ENCODE data around the gene MAK. TPM values are rescaled to one million over a fixed set of nuclear protein-coding genes. Genes with fewer than 3 reads are reported as not detected.
A peak's percentile ranks its signal among the peaks of the same experiment; 100 is the strongest.

The MAK gene
- total RNA-seq, 1 experiment from 2014 or later = 0.07 TPM

- H3K4me1 Mint-ChIP-seq = peaks cover 41% of the 10 kb centered on the region
- peaks cover 21% of the 10 kb centered on the region for H3K36me3 Mint-ChIP-seq
- TF ChIP-seq ETV6 (CRISPR knock-in tag; IDR thresholded peaks at IDR 0.05) = no peak
- peak overlapping the region; percentile 94 for H3K27ac Mint-ChIP-seq
- H3K9me3 Mint-ChIP-seq = no peaks in the 10 kb centered on the region
- peak overlapping the region; percentile 93 for H3K4me3 Mint-ChIP-seq
- ATAC-seq (no peak), DNase-seq (ENCODE audit: low spot score) (no peak)
- H3K27me3 Mint-ChIP-seq (ENCODE audit: low read depth) = no peaks in the 10 kb centered on the region
- ChIA-PET POLR2A (interaction anchor here (1.8 to 3.9 kb wide), 2 partner anchors 26 to 52 kb away, joined by 7 to 43 read pairs; partner anchors contain the start of genes C6orf52, PAK1IP1 and TMEM14C), CTCF (interaction anchor here (0.6 to 2.9 kb wide), 4 partner anchors 10 to 69 kb away, joined by 3 to 11 read pairs (median 5); partner anchors contain the start of gene TMEM14C)
These were observed 91.5 kb downstream of the MAK start for GRCh38 chr6:10746915-10747250.

- POLR2A ChIA-PET = no interaction called here
- H3K4me1 Mint-ChIP-seq = peaks cover 41% of the 10 kb centered on the region
- no peak overlapping the region for H3K4me3 Mint-ChIP-seq
- H3K36me3 Mint-ChIP-seq = peaks cover 16% of the 10 kb centered on the region
- peaks cover 8% of the 10 kb centered on the region for H3K9me3 Mint-ChIP-seq
- DNase-seq (ENCODE audit: low spot score) (no peak), ATAC-seq (no peak)
- H3K27me3 Mint-ChIP-seq (ENCODE audit: low read depth) = no peaks in the 10 kb centered on the region
- CTCF ChIA-PET = no interaction called here
- peak overlapping the region; percentile 93 for H3K27ac Mint-ChIP-seq
- TF ChIP-seq NR3C1 (CRISPR knock-in tag; conservative IDR thresholded peaks at IDR 0.05; ENCODE audit: low read depth) = no peak
- TF ChIP-seq ZNF263 (CRISPR knock-in tag; IDR thresholded peaks at IDR 0.05; ENCODE audit: low read depth) = no peak
- TF ChIP-seq, protein P1, sequence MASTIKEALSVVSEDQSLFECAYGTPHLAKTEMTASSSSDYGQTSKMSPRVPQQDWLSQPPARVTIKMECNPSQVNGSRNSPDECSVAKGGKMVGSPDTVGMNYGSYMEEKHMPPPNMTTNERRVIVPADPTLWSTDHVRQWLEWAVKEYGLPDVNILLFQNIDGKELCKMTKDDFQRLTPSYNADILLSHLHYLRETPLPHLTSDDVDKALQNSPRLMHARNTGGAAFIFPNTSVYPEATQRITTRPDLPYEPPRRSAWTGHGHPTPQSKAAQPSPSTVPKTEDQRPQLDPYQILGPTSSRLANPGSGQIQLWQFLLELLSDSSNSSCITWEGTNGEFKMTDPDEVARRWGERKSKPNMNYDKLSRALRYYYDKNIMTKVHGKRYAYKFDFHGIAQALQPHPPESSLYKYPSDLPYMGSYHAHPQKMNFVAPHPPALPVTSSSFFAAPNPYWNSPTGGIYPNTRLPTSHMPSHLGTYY (CRISPR knock-in tag; IDR thresholded peaks at IDR 0.05) = no peak
- TF ChIP-seq MYBL2 (CRISPR knock-in tag; IDR thresholded peaks at IDR 0.05) = no peak
- TF ChIP-seq, protein P2, sequence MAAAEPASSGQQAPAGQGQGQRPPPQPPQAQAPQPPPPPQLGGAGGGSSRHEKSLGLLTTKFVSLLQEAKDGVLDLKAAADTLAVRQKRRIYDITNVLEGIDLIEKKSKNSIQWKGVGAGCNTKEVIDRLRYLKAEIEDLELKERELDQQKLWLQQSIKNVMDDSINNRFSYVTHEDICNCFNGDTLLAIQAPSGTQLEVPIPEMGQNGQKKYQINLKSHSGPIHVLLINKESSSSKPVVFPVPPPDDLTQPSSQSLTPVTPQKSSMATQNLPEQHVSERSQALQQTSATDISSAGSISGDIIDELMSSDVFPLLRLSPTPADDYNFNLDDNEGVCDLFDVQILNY (CRISPR knock-in tag; IDR thresholded peaks at IDR 0.05) = no peak
- no peak for TF ChIP-seq CREM (CRISPR knock-in tag; IDR thresholded peaks at IDR 0.05)
- no peak for TF ChIP-seq FOXP4 (CRISPR knock-in tag; IDR thresholded peaks at IDR 0.05)
- no peak for TF ChIP-seq KAT7 (CRISPR knock-in tag; IDR thresholded peaks at IDR 0.05; ENCODE audit: borderline replicate concordance)
- TF ChIP-seq ZMAT4 (CRISPR knock-in tag; IDR thresholded peaks at IDR 0.05) = no peak
- no peak for TF ChIP-seq IRF2 (CRISPR knock-in tag; IDR thresholded peaks at IDR 0.05; ENCODE audit: borderline replicate concordance, low read depth)
- no peak for TF ChIP-seq ETV6 (CRISPR knock-in tag; IDR thresholded peaks at IDR 0.05)
- TF ChIP-seq NFATC4 (CRISPR knock-in tag; IDR thresholded peaks at IDR 0.05) = no peak
- TF ChIP-seq, protein P3, sequence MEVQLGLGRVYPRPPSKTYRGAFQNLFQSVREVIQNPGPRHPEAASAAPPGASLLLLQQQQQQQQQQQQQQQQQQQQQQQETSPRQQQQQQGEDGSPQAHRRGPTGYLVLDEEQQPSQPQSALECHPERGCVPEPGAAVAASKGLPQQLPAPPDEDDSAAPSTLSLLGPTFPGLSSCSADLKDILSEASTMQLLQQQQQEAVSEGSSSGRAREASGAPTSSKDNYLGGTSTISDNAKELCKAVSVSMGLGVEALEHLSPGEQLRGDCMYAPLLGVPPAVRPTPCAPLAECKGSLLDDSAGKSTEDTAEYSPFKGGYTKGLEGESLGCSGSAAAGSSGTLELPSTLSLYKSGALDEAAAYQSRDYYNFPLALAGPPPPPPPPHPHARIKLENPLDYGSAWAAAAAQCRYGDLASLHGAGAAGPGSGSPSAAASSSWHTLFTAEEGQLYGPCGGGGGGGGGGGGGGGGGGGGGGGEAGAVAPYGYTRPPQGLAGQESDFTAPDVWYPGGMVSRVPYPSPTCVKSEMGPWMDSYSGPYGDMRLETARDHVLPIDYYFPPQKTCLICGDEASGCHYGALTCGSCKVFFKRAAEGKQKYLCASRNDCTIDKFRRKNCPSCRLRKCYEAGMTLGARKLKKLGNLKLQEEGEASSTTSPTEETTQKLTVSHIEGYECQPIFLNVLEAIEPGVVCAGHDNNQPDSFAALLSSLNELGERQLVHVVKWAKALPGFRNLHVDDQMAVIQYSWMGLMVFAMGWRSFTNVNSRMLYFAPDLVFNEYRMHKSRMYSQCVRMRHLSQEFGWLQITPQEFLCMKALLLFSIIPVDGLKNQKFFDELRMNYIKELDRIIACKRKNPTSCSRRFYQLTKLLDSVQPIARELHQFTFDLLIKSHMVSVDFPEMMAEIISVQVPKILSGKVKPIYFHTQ (CRISPR knock-in tag; IDR thresholded peaks at IDR 0.05) = no peak
- TF ChIP-seq ZNF425 (CRISPR knock-in tag; conservative IDR thresholded peaks at IDR 0.05) = no peak
- TF ChIP-seq JAZF1 (CRISPR knock-in tag; IDR thresholded peaks at IDR 0.05) = no peak
- no peak for TF ChIP-seq ATF1 (CRISPR knock-in tag; IDR thresholded peaks at IDR 0.05)
- no peak for TF ChIP-seq FOXJ3 (CRISPR knock-in tag; IDR thresholded peaks at IDR 0.05; ENCODE audit: borderline replicate concordance)
- TF ChIP-seq, protein P4, sequence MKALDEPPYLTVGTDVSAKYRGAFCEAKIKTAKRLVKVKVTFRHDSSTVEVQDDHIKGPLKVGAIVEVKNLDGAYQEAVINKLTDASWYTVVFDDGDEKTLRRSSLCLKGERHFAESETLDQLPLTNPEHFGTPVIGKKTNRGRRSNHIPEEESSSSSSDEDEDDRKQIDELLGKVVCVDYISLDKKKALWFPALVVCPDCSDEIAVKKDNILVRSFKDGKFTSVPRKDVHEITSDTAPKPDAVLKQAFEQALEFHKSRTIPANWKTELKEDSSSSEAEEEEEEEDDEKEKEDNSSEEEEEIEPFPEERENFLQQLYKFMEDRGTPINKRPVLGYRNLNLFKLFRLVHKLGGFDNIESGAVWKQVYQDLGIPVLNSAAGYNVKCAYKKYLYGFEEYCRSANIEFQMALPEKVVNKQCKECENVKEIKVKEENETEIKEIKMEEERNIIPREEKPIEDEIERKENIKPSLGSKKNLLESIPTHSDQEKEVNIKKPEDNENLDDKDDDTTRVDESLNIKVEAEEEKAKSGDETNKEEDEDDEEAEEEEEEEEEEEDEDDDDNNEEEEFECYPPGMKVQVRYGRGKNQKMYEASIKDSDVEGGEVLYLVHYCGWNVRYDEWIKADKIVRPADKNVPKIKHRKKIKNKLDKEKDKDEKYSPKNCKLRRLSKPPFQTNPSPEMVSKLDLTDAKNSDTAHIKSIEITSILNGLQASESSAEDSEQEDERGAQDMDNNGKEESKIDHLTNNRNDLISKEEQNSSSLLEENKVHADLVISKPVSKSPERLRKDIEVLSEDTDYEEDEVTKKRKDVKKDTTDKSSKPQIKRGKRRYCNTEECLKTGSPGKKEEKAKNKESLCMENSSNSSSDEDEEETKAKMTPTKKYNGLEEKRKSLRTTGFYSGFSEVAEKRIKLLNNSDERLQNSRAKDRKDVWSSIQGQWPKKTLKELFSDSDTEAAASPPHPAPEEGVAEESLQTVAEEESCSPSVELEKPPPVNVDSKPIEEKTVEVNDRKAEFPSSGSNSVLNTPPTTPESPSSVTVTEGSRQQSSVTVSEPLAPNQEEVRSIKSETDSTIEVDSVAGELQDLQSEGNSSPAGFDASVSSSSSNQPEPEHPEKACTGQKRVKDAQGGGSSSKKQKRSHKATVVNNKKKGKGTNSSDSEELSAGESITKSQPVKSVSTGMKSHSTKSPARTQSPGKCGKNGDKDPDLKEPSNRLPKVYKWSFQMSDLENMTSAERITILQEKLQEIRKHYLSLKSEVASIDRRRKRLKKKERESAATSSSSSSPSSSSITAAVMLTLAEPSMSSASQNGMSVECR (CRISPR knock-in tag; IDR thresholded peaks at IDR 0.05; ENCODE audit: borderline replicate concordance) = no peak
- TF ChIP-seq TCF7 (CRISPR knock-in tag; IDR thresholded peaks at IDR 0.05; ENCODE audit: low read depth) = no peak
These were observed 93.2 kb downstream of the MAK start for GRCh38 chr6:10745116-10745515.

Measured in WTC11 (cell line).